Naive thymus-derived CD8-positive, alpha-beta T cell (primary cell): ENCODE measurements around the gene CFB. TPM values are rescaled to one million over a fixed set of nuclear protein-coding genes. Genes with fewer than 3 reads are reported as not detected.

Experiments used
- ATAC-seq, 2 donors: fragments of 150-1000 bp; cut with Tn5 transposase in 1 of 2; sonication (Bioruptor Pico), chemical (Tn5 transposase) in 1 of 2; 1 replicate in 1 of 2; 2 replicates in 1 of 2; pipeline ENCODE4 v1.10.0; 2021; ENCODE audit warnings: mild to moderate bottlenecking in 2 of 2, moderate library complexity in 2 of 2
- POLR2A ChIA-PET: fragments of 350-600 bp; sonication (Branson Sonifier 250); formaldehyde crosslinking; loops from one replicate; lab custom pipeline; 2021; ENCODE audit warnings: antibody characterized with exemption; lab: Charles Lee
- DNase-seq, 10 donors: peaks; one replicate each; pipeline versions ENCODE4 v3.0.0 to v3.0.0-alpha.2; 2020 to 2022
- H3K27ac Mint-ChIP-seq, 10 donors: one replicate each; pipeline ENCODE4 v1.8.0; 2020 to 2022; ENCODE audit warnings: mild to moderate bottlenecking in 10 of 10, mixed read lengths in 10 of 10, moderate library complexity in 4 of 10, inconsistent platforms in 1 of 10
- H3K27me3 Mint-ChIP-seq, 5 donors: one replicate each; pipeline ENCODE4 v1.8.0; 2021 to 2022; ENCODE audit warnings: mixed read lengths in 5 of 5
- H3K36me3 Mint-ChIP-seq, 3 donors: one replicate each; pipeline ENCODE4 v1.8.0; 2020 to 2022; ENCODE audit warnings: mixed read lengths in 3 of 3, mild to moderate bottlenecking in 2 of 3, inconsistent platforms in 1 of 3
- H3K4me1 Mint-ChIP-seq, 4 donors: one replicate each; pipeline ENCODE4 v1.8.0; 2021 to 2022; ENCODE audit warnings: mixed read lengths in 4 of 4
- H3K4me3 Mint-ChIP-seq, 10 donors: one replicate each; pipeline ENCODE4 v1.8.0; 2020 to 2022; ENCODE audit warnings: mild to moderate bottlenecking in 10 of 10, mixed read lengths in 10 of 10, moderate library complexity in 6 of 10, inconsistent platforms in 1 of 10
- H3K9me3 Mint-ChIP-seq, 9 donors: one replicate each; pipeline ENCODE4 v1.8.0; 2020 to 2022; ENCODE audit warnings: mixed read lengths in 9 of 9, mild to moderate bottlenecking in 3 of 9, inconsistent platforms in 1 of 9, moderate library complexity in 1 of 9
- polyA plus RNA-seq, 3 donors: library from polyadenylated mRNA; unstranded; fragments of 300-500 nt; fragmentation: Illumina TruSeq; gene quantifications; one replicate each; pipeline ENCODE4 v1.2.3, GENCODE V29; 2021
- total RNA-seq, 8 experiments: library from RNA in 2 of 8; stranded (reverse) in 2 of 8; gene quantifications; one replicate each; pipeline ENCODE4 v1.2.3 and lab custom pipeline; 2021 to 2026

CFB gene
- total and polyA plus RNA-seq, 5 experiments from 2014 or later, result 0.22 to 1.4 (median 0.81) TPM; not detected in 1

DNA sequence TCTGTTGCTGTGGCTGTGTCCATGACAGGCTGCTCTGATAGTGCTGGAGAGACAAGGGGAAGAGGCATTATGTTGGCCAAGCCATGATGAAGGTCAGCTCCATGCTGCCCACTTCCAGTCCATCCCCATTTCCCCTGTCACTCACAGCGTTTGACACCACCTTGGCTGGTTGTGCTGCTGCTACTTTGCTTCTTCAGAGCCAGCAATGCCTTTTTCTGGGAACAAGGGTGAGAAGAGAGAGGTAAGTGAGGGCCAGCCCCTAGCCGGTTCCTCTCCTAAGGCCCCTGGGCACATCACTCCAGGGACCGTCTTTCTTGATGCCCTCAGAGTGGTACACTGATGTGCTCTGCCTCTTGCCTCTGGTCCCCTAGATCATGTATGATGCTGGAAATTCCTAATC is 10.9 kb downstream of the CFB start:
- peaks cover 0 to 1% (median 0%) of the 10 kb centered on the region in 9 donors for H3K9me3 Mint-ChIP-seq

DNA sequence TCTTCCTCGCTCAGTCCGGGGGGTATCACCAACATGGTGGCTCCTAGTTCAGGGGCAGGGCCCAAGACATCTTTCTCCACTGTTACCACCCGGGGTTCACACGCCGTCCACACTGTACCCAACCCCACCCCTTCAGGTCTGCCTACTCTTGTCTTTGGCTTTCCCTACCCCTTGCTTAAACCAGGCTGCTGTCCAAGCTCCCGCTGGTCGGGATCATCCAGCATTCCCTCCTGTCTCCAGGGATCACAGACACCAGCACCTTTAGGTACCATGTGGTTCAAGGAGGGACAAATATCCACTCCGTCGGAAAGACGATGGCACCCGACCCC is 12.5 kb downstream of the CFB start:
- H3K36me3 Mint-ChIP-seq, result peaks cover 2 to 69% (median 25%) of the 10 kb centered on the region in 3 donors
- no peak for DNase-seq
- no peaks in the 10 kb centered on the region for H3K27me3 Mint-ChIP-seq
- ATAC-seq, result peak; percentile 1 to 4
- POLR2A ChIA-PET, result interaction anchor here (1.0 to 8.0 kb wide), 8 partner anchors 12 to 417 kb away, joined by 4 to 119 read pairs (median 6); partner anchors contain the start of genes ATF6B, DDX39B, DXO and EHMT2
- peaks cover 0 to 1% (median 0%) of the 10 kb centered on the region in 9 donors for H3K9me3 Mint-ChIP-seq
- H3K4me3 Mint-ChIP-seq, result peak overlapping the region; percentile 92 to 97 (median 96)
- peak overlapping the region; percentile 48 to 99 (median 98) for H3K27ac Mint-ChIP-seq
- H3K4me1 Mint-ChIP-seq, result peaks cover 27 to 53% (median 40%) of the 10 kb centered on the region in 4 donors

More for the DNA sequence above, 10.9 kb downstream of the CFB start:
- Mint-ChIP-seq H3K4me3 (peak overlapping the region in 3 of 10 donors; percentile 92 to 96 (median 95)), H3K36me3 (peaks cover 4 to 64% (median 19%) of the 10 kb centered on the region in 3 donors), H3K27ac (peak overlapping the region in 5 of 10 donors; percentile 19 to 96 (median 55)), H3K4me1 (peaks cover 23 to 45% (median 37%) of the 10 kb centered on the region in 4 donors), H3K27me3 (no peaks in the 10 kb centered on the region)
- DNase-seq (no peak), ATAC-seq (no peak)
- POLR2A ChIA-PET, result interaction anchor here (2.1 to 8.0 kb wide), 2 partner anchors 13 to 58 kb away, joined by 6 to 119 read pairs; partner anchors contain the start of gene DXO

DNA sequence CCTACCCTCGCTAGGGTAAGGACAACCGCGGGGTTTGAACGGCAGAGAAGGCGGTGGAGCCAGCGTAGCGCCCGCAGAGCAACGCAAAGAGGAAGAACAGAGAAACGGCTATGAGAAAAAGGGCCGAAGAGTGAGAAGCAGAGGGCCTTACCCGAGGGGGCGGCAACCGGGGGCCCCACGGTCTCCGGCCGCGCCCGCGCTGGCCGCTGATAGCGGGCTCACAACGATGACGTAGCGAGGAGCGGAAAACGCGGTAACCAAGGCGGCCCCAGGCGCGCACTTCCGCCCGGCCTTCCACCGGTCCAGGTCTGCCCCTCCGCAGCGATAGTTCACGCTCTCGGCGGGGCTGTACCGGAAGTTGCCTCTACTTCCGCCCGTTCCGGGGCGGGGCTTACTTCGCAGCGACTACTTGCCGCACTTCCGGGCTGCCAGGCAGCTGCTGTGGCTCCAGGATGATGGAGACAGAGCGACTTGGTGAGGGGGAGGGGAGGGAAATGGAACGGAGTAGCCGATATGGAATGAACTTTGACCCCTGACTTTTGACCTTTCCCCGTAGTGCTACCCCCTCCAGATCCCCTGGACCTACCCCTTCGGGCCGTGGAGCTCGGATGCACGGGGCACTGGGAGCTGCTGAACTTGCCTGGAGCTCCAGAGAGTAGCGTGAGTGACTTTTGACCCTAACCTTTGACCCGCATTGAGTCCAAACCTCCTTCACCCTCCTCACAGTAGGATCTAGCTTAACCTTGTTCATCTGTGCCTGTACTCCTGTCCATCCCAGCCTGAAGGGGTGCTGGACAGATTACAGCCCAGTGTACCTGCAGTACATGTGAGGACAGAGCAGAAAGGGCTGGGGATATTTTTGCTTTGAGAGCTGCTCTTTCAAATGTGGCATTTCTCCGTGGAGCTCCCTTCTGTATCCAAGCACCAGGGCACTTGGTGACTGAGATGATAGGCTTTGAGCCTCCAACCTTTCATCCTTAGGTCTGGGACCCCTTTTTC is 13.1 kb downstream of the CFB start, which contains the start of the genes NELFE and SKIC2:
Gene NELFE, minus strand, starts transcription at position 231 of the 999 bp plus-strand sequence. CDS start 525 bp downstream, outside the sequence.
Gene SKIC2, plus strand, starts transcription at position 435 of the 999 bp plus-strand sequence. Its CDS starts 18 bp downstream, at position 453.
- POLR2A ChIA-PET, result interaction anchor here (0.6 to 8.0 kb wide), 12 partner anchors 11 to 627 kb away, joined by 3 to 119 read pairs (median 4); partner anchors contain the start of genes ATF6B, C6orf47, DDX39B and DXO
- Mint-ChIP-seq H3K27ac (peak within 1 kb of the TSS; percentile 94 to 99 (median 98)), H3K36me3 (peaks cover 0 to 67% (median 20%) of the 10 kb centered on the region in 3 donors), H3K27me3 (no peaks in the 10 kb centered on the region), H3K4me3 (peak within 1 kb of the TSS; percentile 92 to 97 (median 96)), H3K9me3 (peaks cover 0 to 1% (median 0%) of the 10 kb centered on the region in 9 donors), H3K4me1 (peaks cover 27 to 53% (median 40%) of the 10 kb centered on the region in 4 donors)
- ATAC-seq (peak; percentile 96 to 98), DNase-seq (peak; percentile 95 to 99 (median 98))

DNA sequence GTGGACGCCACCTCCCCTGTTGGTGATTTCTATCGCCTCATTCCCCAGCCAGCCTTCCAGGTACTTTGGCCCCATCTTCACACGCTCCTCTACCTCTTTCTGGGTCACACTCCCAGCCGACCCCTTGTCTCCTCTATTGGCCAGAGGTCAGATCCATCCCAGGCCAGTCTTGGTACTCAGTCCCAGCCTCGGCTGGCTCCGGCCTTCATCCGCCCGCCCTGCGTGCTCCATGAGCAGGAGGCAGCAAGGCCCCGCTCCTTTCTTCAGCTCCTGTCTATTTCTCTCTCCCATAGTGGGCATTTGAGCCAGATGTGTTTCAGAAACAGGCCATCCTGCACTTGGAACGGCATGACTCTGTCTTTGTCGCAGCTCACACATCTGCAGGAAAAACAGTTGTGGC is 15.7 kb downstream of the CFB start:
- H3K27me3 Mint-ChIP-seq, result no peaks in the 10 kb centered on the region
- H3K27ac Mint-ChIP-seq, result peak overlapping the region in 4 of 10 donors; percentile 48 to 99 (median 78)
- peaks cover 0 to 67% (median 18%) of the 10 kb centered on the region in 3 donors for H3K36me3 Mint-ChIP-seq
- ATAC-seq (no peak), DNase-seq (no peak)
- peak overlapping the region in 2 of 10 donors; percentile 5 to 24 for H3K4me3 Mint-ChIP-seq
- POLR2A ChIA-PET, result interaction anchor here (8.0 kb wide), 1 partner anchor 9 kb away, joined by 119 read pairs; the partner anchor contains the start of gene DXO
- H3K4me1 Mint-ChIP-seq, result peaks cover 29 to 53% (median 40%) of the 10 kb centered on the region in 4 donors
- H3K9me3 Mint-ChIP-seq, result peaks cover 0 to 1% (median 0%) of the 10 kb centered on the region in 9 donors

DNA sequence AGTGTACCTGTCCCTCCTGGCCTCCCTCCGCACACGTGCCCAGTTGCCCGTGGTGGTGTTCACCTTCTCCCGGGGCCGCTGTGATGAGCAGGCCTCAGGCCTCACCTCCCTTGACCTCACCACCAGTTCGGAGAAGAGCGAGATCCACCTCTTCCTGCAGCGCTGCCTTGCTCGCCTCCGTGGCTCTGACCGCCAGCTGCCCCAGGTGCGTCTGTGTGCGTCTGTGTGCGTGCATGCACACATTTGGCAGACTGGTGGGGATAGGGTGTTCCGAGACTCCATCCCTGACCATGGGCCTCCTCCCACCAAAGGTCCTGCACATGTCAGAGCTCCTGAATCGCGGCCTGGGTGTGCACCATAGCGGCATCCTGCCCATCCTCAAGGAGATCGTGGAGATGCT is 18.0 kb downstream of the CFB start:
- Mint-ChIP-seq H3K27ac (peak overlapping the region in 5 of 10 donors; percentile 36 to 71 (median 61)), H3K4me3 (no peak overlapping the region), H3K27me3 (no peaks in the 10 kb centered on the region), H3K9me3 (peaks cover 0 to under 1% (median 0%) of the 10 kb centered on the region in 9 donors), H3K36me3 (peaks cover 0 to 79% (median 18%) of the 10 kb centered on the region in 3 donors), H3K4me1 (peaks cover 19 to 48% (median 28%) of the 10 kb centered on the region in 4 donors)
- no peak for DNase-seq
- no peak for ATAC-seq
- POLR2A ChIA-PET, result interaction anchor here (8.0 kb wide), 1 partner anchor 6 kb away, joined by 119 read pairs; the partner anchor contains the start of gene DXO

DNA sequence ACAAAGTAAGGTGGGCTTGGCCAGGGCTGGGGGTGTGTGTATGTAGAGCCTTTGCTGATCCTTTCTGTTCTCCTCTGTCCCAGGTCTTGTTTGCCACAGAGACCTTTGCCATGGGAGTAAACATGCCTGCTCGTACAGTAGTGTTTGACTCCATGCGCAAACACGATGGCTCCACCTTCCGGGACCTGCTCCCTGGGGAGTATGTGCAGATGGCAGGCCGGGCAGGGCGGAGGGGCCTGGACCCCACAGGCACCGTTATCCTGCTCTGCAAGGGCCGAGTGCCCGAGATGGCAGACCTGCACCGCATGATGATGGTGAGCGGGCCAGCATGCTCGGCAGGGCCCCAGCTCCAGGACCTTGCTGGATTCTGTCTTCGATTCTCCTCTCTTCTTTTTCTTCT is 19.8 kb downstream of the CFB start:
- H3K27me3 Mint-ChIP-seq, result no peaks in the 10 kb centered on the region
- peaks cover 0 to 86% (median 16%) of the 10 kb centered on the region in 3 donors for H3K36me3 Mint-ChIP-seq
- DNase-seq, result no peak
- no peaks in the 10 kb centered on the region for H3K9me3 Mint-ChIP-seq
- POLR2A ChIA-PET, result interaction anchor here (0.7 kb wide), 1 partner anchor 235 kb away, joined by 3 read pairs; no protein-coding TSS in a partner anchor
- ATAC-seq, result no peak
- H3K4me1 Mint-ChIP-seq, result peaks cover 15 to 44% (median 26%) of the 10 kb centered on the region in 4 donors
- no peak overlapping the region for H3K4me3 Mint-ChIP-seq
- H3K27ac Mint-ChIP-seq, result peak overlapping the region in 3 of 10 donors; percentile 31 to 40 (median 38)

DNA sequence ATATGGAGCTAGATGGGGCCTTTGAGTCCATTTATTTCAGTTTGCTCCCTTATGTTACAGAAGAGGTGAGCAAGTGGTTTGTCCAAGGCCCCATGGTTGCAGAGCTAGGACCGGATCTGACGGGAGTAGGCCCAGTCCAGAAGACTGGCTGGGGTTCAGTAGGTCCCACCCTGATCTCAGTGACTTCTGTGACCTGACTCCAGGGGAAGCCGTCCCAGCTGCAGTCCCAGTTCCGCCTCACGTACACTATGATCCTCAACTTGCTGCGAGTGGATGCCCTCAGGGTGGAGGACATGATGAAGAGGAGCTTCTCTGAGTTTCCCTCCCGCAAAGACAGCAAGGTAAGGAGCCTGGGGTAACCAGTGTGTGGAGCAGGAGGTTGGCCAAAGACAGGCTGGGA is 20.6 kb downstream of the CFB start:
- ATAC-seq (no peak), DNase-seq (no peak)
- Mint-ChIP-seq H3K9me3 (no peaks in the 10 kb centered on the region), H3K36me3 (peaks cover 0 to 78% (median 16%) of the 10 kb centered on the region in 3 donors), H3K27ac (peak overlapping the region in 3 of 10 donors; percentile 31 to 62 (median 41)), H3K4me1 (peaks cover 18 to 39% (median 27%) of the 10 kb centered on the region in 4 donors), H3K27me3 (no peaks in the 10 kb centered on the region), H3K4me3 (no peak overlapping the region)
- POLR2A ChIA-PET, result interaction anchor here (0.7 kb wide), 1 partner anchor 95 kb away, joined by 3 read pairs; no protein-coding TSS in a partner anchor

DNA sequence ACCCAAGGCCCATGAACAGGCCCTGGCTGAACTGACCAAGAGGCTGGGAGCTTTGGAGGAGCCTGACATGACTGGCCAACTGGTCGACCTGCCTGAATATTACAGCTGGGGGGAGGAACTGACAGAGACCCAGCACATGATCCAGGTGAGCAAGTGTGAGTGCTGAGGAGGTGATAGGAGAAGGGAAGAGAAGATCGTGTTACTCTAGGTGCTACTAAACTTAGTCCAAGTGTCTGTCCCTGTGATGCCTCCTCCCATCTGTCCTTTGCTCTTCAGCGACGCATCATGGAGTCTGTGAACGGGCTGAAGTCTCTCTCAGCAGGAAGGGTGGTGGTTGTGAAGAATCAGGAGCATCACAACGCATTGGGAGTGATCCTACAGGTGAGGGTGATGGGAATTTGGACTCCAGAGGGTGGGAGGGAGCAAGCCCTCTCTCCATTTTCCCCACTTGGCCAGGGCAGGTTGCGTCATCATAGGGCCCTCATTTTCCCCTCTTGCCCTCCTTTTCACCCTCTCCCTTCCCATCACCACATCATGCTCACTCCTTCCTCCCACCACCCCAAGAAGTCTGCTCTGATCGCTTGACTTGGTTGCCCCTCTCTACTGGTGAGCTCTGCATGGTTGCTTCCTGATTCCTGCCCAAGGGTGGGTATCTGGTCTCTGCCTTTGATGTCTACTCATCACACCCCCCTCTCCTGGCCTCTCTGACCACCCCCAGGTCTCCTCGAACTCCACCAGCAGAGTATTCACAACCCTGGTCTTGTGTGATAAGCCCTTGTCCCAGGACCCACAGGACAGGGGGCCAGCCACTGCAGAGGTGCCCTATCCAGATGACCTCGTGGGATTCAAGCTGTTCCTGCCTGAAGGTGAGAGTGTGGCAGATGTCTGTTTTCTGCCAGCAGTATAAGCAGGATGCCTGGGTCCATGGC is 21.4 kb downstream of the CFB start:
- H3K36me3 Mint-ChIP-seq, result peaks cover 0 to 73% (median 12%) of the 10 kb centered on the region in 3 donors
- peak overlapping the region in 6 of 10 donors; percentile 3 to 70 (median 40) for H3K27ac Mint-ChIP-seq
- no peaks in the 10 kb centered on the region for H3K9me3 Mint-ChIP-seq
- peak overlapping the region in 1 of 10 donors; percentile 14 for H3K4me3 Mint-ChIP-seq
- peaks cover 25 to 32% (median 27%) of the 10 kb centered on the region in 4 donors for H3K4me1 Mint-ChIP-seq
- peaks cover 0 to 4% (median 0%) of the 10 kb centered on the region in 5 donors for H3K27me3 Mint-ChIP-seq
- no peak for DNase-seq
- POLR2A ChIA-PET, result interaction anchor here (5.6 kb wide), 1 partner anchor 7 kb away, joined by 119 read pairs; the partner anchor contains the start of genes NELFE and SKIC2
- no peak for ATAC-seq

DNA sequence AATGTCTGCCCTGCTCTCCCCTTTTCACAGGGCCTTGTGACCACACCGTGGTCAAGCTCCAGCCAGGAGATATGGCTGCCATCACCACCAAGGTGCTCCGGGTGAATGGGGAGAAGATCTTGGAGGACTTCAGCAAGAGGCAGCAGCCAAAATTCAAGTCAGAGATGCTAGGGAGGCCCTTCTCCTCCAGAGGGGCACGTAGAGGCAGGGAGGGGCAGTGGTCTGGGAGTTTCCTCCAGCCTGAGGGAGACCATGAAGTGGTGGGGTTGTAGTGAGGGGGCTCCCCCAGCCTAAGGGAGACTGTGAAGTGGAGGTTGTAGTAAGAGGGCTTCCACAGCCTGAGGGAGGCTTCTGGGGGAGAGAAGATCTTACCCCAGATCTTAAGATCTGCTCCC is 22.0 kb downstream of the CFB start:
- Mint-ChIP-seq H3K27ac (peak overlapping the region in 3 of 10 donors; percentile 31 to 85 (median 34)), H3K4me1 (peaks cover 28 to 34% (median 31%) of the 10 kb centered on the region in 4 donors), H3K4me3 (peak overlapping the region in 1 of 10 donors; percentile 14), H3K9me3 (no peaks in the 10 kb centered on the region), H3K27me3 (peaks cover 0 to 4% (median 0%) of the 10 kb centered on the region in 5 donors), H3K36me3 (peaks cover 0 to 66% (median 7%) of the 10 kb centered on the region in 3 donors)
- POLR2A ChIA-PET, result interaction anchor here (5.6 kb wide), 1 partner anchor 8 kb away, joined by 119 read pairs; the partner anchor contains the start of genes NELFE and SKIC2
- no peak for ATAC-seq
- DNase-seq, result no peak

DNA sequence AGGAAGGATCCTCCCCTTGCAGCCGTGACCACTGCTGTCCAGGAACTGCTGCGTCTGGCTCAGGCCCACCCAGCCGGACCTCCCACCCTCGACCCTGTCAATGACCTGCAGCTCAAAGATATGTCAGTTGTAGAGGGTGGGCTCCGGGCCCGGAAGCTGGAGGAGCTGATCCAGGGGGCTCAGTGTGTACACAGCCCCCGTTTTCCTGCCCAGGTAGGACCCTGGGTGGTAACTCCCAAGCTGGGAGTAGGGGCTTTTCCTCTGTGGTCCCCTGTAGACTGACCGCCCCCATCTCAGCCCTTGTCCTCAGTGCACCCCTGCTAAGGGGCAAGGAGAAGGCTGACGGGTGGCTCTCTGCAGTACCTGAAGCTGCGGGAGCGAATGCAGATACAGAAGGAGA is 22.4 kb downstream of the CFB start:
- POLR2A ChIA-PET, result interaction anchor here (5.6 kb wide), 1 partner anchor 8 kb away, joined by 119 read pairs; the partner anchor contains the start of genes NELFE and SKIC2
- Mint-ChIP-seq H3K4me3 (peak overlapping the region in 1 of 10 donors; percentile 41), H3K4me1 (peaks cover 31 to 38% (median 34%) of the 10 kb centered on the region in 4 donors), H3K27me3 (peaks cover 0 to 4% (median 0%) of the 10 kb centered on the region in 5 donors), H3K36me3 (peaks cover 0 to 62% (median 6%) of the 10 kb centered on the region in 3 donors), H3K27ac (peak overlapping the region in 3 of 10 donors; percentile 24 to 73 (median 52)), H3K9me3 (no peaks in the 10 kb centered on the region)
- ATAC-seq (no peak), DNase-seq (no peak)
